ENCODE data around the gene PFKL.

The PFKL gene

DNA sequence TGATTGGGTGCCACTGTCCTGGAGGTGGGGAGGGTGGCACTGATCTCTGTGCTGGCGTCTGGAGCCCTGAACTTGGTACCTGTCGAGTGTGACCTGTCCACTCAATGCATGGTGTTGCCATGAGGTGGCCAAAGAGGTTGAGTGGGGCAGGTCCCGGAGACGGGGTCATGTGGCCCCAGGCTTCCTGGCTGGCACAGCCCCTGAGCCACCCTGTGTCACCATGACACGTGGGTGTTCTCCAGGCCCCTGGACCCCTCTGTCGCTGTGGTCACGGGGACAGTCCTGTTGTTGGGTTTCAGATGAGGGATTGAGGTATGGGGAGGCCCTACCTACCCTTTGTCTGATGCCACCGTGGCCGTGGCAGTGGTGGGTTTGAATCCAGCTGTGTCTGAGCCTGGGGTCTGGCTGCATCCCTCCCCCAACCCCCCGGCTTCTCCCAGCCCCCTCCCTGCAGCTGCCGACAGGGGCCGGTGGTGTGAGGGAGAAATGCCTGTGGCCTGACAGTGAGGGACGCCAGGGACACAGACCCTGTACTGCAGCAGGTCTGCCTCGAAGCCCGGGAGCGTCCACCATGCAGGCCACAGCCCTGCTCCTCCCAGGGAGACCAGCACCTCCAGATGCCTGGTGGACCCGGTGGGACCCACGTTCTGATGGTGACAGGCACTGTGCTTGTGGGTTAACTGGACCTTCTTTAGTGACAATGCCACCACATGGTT is 65.6 kb downstream of the PFKL start:
- peak; percentile 47 for DNase-seq (ENCODE audit: low spot score)

DNA sequence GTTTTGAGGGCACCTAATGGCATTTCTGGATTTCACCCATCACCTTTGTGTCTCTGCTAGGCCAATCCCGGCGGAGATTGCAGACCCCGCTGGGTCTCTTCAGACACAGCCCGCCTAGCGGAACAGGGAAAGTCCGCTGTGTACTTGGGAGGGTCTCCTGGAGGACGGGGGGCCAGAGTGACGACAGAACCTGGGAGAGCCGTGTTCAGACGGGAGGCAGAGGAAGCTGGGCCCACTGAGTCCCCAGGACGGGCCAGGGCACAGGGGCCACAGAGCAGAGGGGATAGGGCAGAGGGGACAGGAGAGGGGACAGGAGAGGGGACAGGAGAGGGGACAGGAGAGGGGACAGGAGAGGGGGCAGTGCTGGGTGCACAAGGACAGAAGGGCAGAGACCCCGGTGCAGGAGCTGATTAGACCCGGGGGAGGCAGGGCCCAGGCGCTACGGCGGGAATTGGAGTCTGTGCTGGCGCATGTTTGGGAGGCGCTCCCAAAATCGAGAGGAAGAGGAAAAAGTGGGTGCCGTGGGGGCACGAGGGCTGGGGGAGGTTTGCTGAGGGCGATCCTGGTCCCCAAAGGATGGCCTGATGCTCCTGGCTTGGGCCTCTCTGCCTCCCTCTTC is 66.2 kb downstream of the PFKL start:
- peak; percentile 44 for DNase-seq (ENCODE audit: low spot score)

DNA sequence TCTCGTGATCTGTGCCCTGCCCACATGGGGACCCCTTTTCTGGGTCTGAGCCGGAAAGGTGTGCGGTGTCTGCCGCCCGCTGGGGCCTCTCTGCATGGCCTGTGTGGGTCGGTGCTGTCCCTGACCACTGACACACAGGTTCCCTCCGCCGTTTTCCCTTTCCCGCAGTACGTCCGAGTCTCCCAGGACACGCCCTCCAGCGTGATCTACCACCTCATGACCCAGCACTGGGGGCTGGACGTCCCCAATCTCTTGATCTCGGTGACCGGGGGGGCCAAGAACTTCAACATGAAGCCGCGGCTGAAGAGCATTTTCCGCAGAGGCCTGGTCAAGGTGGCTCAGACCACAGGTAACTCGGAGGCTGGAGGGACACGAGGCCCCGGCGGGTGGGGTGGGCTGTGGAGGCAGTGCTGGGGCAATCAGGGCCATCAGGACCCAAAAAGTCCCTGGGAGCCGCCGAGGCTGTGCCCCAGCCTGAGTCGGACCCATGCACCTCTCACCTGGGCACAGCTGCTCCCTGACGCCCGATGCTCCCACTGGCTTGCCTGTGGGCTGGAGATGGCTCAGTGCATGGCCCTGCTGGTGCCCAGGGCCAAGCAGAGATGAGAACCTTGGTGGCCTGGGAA is 66.8 kb downstream of the PFKL start:
- DNase-seq (ENCODE audit: low spot score), result peak; percentile 63

DNA sequence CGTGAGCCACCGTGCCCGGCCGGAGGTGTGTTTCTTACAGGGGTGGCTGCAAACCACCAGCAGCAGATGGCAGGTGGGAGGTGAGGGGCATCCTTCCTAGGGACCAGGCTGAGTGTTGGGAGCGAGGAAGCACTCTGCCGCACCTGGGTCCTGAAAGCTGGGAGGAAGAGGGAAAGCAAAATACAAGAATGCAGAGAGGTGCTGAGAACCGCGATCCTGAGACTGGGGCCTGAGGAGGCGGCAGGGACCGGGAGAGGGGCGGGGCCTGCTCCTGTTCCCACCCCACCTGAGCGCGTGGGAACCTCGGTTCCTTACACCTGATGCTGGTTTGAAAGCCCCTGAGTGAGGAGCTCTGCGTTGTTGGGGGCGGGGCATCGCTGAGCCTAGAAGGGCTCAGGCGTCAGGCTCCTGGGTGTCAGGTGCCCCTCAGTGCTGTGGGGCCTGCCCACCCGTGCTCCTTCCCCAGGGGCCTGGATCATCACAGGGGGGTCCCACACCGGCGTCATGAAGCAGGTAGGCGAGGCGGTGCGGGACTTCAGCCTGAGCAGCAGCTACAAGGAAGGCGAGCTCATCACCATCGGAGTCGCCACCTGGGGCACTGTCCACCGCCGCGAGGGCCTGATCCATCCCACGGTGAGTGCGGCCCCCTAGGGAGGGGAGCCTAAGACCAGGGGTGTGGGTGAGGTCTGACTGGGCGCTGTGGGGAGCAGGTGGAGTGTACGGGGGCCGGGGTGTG is 69.0 kb downstream of the PFKL start:
- DNase-seq (ENCODE audit: low spot score), result peak; percentile 53

DNA sequence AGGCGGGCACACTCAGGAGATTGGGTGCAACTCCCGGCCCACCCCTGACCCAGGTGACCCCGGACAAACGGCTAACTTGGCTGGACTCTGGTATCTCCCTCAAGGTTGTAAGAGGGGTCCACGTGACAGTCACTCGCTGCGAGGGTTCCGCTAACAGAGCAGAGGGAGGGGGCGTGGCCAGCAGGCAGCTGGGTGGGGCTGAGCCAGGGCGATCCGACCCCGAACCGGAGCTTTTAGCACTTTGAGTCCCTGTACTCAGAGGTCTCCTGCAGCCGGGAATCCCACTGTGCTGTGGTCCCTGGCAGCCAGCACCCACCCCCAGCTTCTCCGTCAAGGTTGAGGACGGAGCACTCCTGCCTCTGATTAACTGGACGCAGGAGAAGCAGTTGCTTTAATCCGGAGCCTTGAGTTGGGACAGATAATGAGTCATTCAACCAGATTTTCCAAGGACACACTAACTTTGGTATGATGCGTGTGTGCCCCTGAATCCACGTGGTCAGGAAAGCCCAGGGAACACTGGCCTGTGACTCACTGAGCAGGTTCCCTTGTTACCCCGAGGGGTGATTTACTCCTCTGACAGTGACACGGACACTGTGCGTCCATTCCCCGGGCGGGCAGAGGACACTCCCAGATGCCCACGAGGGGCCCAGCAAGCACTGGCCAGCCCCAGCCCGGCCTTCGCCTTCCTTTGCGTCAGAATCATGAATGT is 70.3 kb downstream of the PFKL start:
- DNase-seq (ENCODE audit: low spot score), result peak; percentile 38

DNA sequence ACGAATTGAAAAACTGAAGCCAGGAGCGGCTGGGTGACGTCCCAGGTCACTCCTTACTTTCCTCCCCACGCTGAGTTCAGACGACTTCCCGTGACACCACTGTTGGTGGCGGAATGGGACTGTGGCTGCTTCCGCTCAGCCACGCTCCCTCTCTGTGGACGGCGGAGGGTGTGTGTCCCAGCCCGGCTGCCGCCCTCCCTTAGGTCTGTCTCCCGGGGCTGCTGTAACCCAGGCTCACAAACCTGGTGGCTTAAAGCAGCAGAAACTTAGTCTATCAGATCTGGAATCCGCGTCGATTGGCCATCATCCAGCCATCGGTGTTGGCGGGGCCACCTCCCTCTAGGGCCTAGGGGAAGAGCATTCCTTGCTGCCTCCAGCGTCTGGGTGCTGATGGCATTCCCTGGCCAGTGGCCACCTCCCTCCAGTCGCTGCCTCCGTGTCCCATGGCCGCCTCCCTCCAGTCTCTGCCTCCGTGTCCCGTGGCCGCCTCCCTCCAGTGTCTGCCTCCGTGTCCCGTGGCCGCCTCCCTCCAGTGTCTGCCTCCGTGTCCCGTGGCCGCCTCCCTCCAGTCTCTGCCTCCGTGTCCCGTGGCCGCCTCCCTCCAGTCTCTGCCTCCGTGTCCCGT is 71.0 kb downstream of the PFKL start:
- peak; percentile 58 for DNase-seq (ENCODE audit: low spot score)

DNA sequence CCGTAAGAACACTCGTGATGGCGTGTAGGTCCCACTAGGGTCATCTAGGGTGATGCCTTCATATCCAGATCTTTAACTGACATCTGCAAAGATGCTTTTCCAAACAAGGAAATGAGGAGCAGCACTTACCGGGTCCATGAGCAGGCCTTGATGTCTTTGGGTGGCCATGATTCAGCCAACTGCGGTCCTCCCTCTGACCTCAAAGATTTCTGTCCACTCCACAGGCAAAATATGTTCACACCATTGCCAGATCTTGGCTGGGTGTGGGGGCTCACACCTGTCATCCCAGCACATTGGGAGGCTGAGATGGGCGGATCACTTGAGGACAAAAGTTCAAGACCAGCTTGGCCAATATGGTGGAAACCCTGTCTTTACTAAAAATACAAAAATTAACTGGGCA is 71.7 kb downstream of the PFKL start:
- peak; percentile 30 for DNase-seq (ENCODE audit: low spot score)

DNA sequence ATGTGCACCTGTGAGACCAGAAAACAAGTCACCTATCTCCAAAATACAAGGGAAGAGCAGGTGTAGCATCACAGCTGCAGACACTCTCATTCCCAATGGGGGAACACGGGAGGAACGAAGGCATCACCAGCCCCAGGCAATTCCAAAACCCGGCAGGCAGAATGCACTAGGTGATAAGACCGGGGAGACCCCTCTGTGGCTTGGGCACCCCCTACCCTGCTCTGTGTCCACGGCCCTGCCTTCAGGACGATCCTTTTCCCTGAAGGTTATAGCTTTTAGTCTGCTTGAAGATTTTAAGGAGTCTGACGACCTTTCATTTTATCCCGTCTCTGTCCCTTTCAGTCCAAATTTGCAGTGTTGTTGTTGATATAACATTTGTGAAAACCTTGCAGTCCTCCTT is 72.8 kb downstream of the PFKL start:
- DNase-seq (ENCODE audit: low spot score), result no peak

DNA sequence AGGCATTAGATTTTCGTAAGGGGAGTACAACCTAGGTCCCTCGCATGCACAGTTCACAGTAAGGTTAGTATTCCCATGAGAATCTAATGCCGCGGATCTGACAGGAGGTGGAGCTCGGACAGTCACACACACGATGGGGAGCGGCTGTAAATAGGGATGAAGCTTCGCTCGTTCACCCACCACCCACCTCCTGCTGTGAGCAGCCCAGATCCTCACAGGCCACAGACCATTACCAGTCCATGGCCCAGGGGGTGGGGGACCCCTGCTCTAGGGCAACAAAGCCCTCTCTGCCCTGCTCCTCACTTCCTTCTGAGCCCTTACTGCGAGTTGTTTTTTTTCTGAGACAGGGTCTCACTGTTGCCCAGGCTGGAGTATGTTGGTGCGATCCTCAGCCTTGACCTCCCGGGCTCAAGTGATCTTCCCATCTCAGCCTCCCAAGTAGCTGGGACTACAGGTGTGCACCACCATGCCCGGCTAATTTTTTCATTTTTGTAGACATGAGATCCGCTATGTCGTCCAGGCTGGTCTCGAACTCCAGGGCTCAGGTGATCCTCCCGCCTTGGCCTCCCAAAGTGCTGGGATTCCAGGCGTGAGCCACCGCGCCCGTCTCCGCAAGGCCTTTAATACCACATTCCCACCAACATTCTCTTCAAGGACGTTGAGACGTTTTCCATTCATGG is 74.9 kb downstream of the PFKL start:
- DNase-seq (ENCODE audit: low spot score), result no peak

DNA sequence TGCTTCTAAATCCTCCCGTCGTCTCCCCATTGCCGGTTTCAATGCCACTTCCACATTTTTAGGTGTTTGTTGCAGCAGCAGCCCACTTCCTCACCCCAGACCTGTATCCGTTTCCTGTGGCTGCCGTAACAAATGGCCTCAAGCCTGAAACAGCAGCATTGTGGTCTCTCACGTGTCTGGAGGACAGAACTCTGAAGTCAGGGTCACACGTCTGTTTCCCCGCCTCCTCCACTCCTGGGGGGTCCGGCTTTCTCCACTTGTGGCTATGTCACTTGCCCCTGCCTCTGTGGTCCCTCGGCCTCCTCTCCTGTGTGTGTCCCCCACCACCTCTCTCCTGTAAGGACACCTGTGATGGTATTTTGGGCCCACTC is 75.4 kb downstream of the PFKL start:
- DNase-seq (ENCODE audit: low spot score), result no peak

DNA sequence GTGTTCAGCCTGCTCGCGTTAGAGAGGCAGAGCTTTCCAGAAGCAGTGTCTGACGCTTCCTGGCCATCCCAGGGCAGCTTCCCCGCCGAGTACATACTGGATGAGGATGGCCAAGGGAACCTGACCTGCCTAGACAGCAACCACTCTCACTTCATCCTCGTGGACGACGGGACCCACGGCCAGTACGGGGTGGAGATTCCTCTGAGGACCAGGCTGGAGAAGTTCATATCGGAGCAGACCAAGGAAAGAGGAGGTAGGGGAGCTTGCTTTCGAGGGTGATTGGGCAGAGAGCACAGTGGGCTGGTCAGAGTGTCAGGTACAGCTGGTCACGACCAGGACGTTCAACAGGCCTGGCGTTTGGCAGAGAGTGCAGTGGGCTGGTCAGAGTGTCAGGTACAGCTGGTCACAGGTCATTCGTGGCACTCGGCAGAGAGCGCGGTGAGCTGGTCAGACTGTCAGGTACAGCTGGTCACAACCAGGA is 75.9 kb downstream of the PFKL start:
- DNase-seq (ENCODE audit: low spot score), result peak; percentile 63

DNA sequence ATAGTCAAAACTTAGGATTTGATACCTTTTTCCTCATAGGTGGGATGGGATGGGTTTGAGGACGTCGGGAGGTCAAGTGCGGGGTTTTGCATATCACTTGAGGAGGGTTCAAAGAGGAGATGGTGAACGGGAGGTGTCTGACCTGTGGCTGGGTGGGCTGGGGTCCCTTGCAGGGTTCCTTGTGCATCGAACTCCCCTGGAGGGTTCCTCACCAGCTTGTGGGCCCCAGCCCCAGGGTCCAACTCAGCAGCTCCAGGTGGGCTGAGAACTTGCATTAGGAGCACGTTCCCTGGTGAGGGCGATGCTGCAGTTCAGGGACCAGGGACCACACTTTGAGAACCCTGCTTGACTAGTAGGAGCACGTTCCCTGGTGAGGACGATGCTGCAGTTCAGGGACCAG is 76.8 kb downstream of the PFKL start:
- peak; percentile 20 for DNase-seq (ENCODE audit: low spot score)
